Spleen (tissue), 7 donors: ENCODE measurements around the gene C9orf78.

Experiments
- POLR2A ChIP-seq, 3 donors: fragments of 450-650 bp; IDR thresholded peaks; one replicate each; pipeline ENCODE4 v1.5.1; 2017; ENCODE audit warnings: antibody characterized with exemption in 3 of 3, mild to moderate bottlenecking in 1 of 3
- TF ChIP-seq, protein P1 (sequence below), 11 experiments: fragments of 200-600 bp in 7 of 11; fragments of 450-650 bp in 4 of 11; sonication (generic) in 4 of 11; IDR thresholded peaks in 8 of 11; conservative IDR thresholded peaks in 3 of 11; 1 replicate in 7 of 11; 2 replicates in 4 of 11; pipeline versions ENCODE4 v1.4.0 to v1.8.0; 2016 to 2021; ENCODE audit warnings: antibody characterized with exemption in 11 of 11, inconsistent platforms in 4 of 11, mild to moderate bottlenecking in 1 of 11
- donor health status: DM: no; HTN: no; CAD: no; lungs with moderate emphysema.
- donor health status: DM: no; HTN: no; CAD: no.
- donor health status: DM: no; HTN: no; CAD: no.

DNA sequence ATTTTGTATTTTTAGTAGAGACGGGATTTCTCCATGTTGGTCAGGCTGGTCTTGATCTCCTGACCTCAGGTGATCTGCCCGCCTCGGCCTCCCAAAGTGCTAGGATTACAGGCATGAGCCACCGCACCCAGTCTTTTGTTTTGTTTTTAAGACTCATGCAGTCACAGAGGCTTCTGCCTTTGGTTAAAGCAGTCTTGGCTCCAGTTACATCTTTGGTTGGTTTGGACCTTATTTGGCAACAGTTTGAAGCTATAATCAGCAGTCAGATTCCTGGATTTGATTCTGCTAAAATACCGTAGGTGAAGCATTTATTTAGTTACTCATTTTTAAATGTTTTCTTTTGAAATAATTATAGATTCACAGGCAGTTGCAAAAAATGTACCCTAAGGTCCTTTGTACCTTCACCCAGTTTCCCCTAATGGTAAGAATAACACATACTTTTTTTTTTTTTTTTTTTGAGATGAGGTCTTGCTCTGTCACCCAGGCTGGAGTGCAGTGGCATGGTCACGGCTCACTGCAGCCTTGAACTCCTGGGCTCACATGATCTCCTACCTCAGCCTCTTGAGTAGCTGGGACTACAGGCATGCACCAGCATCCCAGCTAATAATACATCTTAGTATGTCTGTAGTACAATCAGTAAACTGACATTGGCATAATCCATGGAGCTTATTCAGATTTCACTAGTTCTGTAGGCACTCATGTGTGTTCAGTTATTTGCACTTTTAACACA is 15.9 kb upstream of the C9orf78 start:
- TF ChIP-seq, protein P1, sequence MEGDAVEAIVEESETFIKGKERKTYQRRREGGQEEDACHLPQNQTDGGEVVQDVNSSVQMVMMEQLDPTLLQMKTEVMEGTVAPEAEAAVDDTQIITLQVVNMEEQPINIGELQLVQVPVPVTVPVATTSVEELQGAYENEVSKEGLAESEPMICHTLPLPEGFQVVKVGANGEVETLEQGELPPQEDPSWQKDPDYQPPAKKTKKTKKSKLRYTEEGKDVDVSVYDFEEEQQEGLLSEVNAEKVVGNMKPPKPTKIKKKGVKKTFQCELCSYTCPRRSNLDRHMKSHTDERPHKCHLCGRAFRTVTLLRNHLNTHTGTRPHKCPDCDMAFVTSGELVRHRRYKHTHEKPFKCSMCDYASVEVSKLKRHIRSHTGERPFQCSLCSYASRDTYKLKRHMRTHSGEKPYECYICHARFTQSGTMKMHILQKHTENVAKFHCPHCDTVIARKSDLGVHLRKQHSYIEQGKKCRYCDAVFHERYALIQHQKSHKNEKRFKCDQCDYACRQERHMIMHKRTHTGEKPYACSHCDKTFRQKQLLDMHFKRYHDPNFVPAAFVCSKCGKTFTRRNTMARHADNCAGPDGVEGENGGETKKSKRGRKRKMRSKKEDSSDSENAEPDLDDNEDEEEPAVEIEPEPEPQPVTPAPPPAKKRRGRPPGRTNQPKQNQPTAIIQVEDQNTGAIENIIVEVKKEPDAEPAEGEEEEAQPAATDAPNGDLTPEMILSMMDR (IDR thresholded peaks at IDR 0.05 in 8 of 11, conservative IDR thresholded peaks at IDR 0.05 in 3 of 11) = no peak
- no peak for TF ChIP-seq POLR2A (IDR thresholded peaks at IDR 0.05)
